Measurements from ENCODE around the gene ADAMTS16. TPM values are rescaled to one million over a fixed set of nuclear protein-coding genes. Genes with fewer than 3 reads are reported as not detected.

Gene ADAMTS16
- polyA plus RNA-seq, 4 donors: 67.2 to 88.1 (median 81.7) TPM

- no peak for DNase-seq (ENCODE audit: low read depth in 4 of 4, low spot score in 3 of 4)
Observed at GRCh38 chr5:5306696-5307095, 166.6 kb downstream of the ADAMTS16 start.

- DNase-seq (ENCODE audit: low read depth in 4 of 4, low spot score in 3 of 4): no peak
Observed at GRCh38 chr5:5308319-5308718, 168.2 kb downstream of the ADAMTS16 start.

GRCh38 chr5:5309645-5310044 lies 169.5 kb downstream of the ADAMTS16 start:
- DNase-seq (ENCODE audit: low read depth in 4 of 4, low spot score in 3 of 4): no peak

- DNase-seq (ENCODE audit: low read depth in 4 of 4, low spot score in 3 of 4): no peak
Observed at GRCh38 chr5:5313101-5313635, 173.0 kb downstream of the ADAMTS16 start.

- no peak for DNase-seq (ENCODE audit: low read depth in 4 of 4, low spot score in 3 of 4)
Observed at GRCh38 chr5:5314166-5314565, 174.0 kb downstream of the ADAMTS16 start.

GRCh38 chr5:5314626-5315025 lies 174.5 kb downstream of the ADAMTS16 start:
- DNase-seq (ENCODE audit: low read depth in 4 of 4, low spot score in 3 of 4): no peak

- no peak for DNase-seq (ENCODE audit: low read depth in 4 of 4, low spot score in 3 of 4)
Observed at GRCh38 chr5:5315068-5315980, 175.2 kb downstream of the ADAMTS16 start.

- DNase-seq (ENCODE audit: low read depth in 4 of 4, low spot score in 3 of 4): no peak
Observed at GRCh38 chr5:5316334-5316733, 176.2 kb downstream of the ADAMTS16 start.

GRCh38 chr5:5317976-5318375 lies 177.8 kb downstream of the ADAMTS16 start:
- DNase-seq (ENCODE audit: low read depth in 4 of 4, low spot score in 3 of 4): no peak

- DNase-seq (ENCODE audit: low read depth in 4 of 4, low spot score in 3 of 4): no peak
Observed at GRCh38 chr5:5318426-5319190, 178.5 kb downstream of the ADAMTS16 start.

GRCh38 chr5:5320062-5320805 lies 180.1 kb downstream of the ADAMTS16 start:
- DNase-seq (ENCODE audit: low read depth in 4 of 4, low spot score in 3 of 4): no peak

GRCh38 chr5:5321137-5321536 lies 181.0 kb downstream of the ADAMTS16 start:
- no peak for DNase-seq (ENCODE audit: low read depth in 4 of 4, low spot score in 3 of 4)

GRCh38 chr5:5323551-5323950 lies 183.4 kb downstream of the ADAMTS16 start:
- no peak for DNase-seq (ENCODE audit: low read depth in 4 of 4, low spot score in 3 of 4)

- no peak for DNase-seq (ENCODE audit: low read depth in 4 of 4, low spot score in 3 of 4)
Observed at GRCh38 chr5:5326115-5326758, 186.1 kb downstream of the ADAMTS16 start.

GRCh38 chr5:5327126-5327525 lies 187.0 kb downstream of the ADAMTS16 start:
- DNase-seq (ENCODE audit: low read depth in 4 of 4, low spot score in 3 of 4): no peak

- no peak for DNase-seq (ENCODE audit: low read depth in 4 of 4, low spot score in 3 of 4)
Observed at GRCh38 chr5:5330728-5331452, 190.8 kb downstream of the ADAMTS16 start.

- DNase-seq (ENCODE audit: low read depth in 4 of 4, low spot score in 3 of 4): no peak
Observed at GRCh38 chr5:5331848-5332247, 191.7 kb downstream of the ADAMTS16 start.

GRCh38 chr5:5332287-5332686 lies 192.2 kb downstream of the ADAMTS16 start:
- DNase-seq (ENCODE audit: low read depth in 4 of 4, low spot score in 3 of 4): no peak

GRCh38 chr5:5335107-5335506 lies 195.0 kb downstream of the ADAMTS16 start:
- no peak for DNase-seq (ENCODE audit: low read depth in 4 of 4, low spot score in 3 of 4)
